Gastrocnemius medialis (tissue), 4 donors: ENCODE measurements around the gene ADAMTS20.

Experiments used
- CTCF ChIP-seq, 5 experiments: fragments of 450-650 bp in 3 of 5; fragments of 200-600 bp in 2 of 5; sonication (generic) in 2 of 5; IDR thresholded peaks in 4 of 5; conservative IDR thresholded peaks in 1 of 5; 1 replicate in 4 of 5; 2 replicates in 1 of 5; pipeline ENCODE4 v1.5.1; 2016 to 2019; ENCODE audit warnings: antibody characterized with exemption in 5 of 5, mild to moderate bottlenecking in 3 of 5, moderate library complexity in 3 of 5
- POLR2A ChIP-seq, 2 donors: fragments of 450-650 bp; IDR thresholded peaks; one replicate each; pipeline ENCODE4 v1.6.1; 2017; ENCODE audit warnings: antibody characterized with exemption in 2 of 2, mild to moderate bottlenecking in 2 of 2, moderate library complexity in 2 of 2

GRCh38 chr12:43516045-43516444, 36.0 kb downstream of the ADAMTS20 start:
- TF ChIP-seq CTCF (IDR thresholded peaks at IDR 0.05 in 4 of 5, conservative IDR thresholded peaks at IDR 0.05 in 1 of 5) = no peak
- no peak for TF ChIP-seq POLR2A (IDR thresholded peaks at IDR 0.05)
